GM10847 (cell line): ENCODE results near the gene ECE1.

Experiments
- POLR2A ChIP-seq: IDR thresholded peaks from 2 replicates; pipeline ENCODE4 v1.6.1; 2011; ENCODE audit not compliant: insufficient read length; ENCODE audit errors: extremely low read depth

ECE1 gene

GRCh38 chr1:21272540-21272939, 17.7 kb downstream of the ECE1 start:
- no peak for TF ChIP-seq POLR2A

- TF ChIP-seq POLR2A = no peak
These were observed 18.7 kb downstream of the ECE1 start for GRCh38 chr1:21271550-21271949.

GRCh38 chr1:21270086-21270689, 20.1 kb downstream of the ECE1 start:
- TF ChIP-seq POLR2A = no peak

GRCh38 chr1:21269461-21270085, 20.7 kb downstream of the ECE1 start:
- no peak for TF ChIP-seq POLR2A

- no peak for TF ChIP-seq POLR2A
These were observed 21.7 kb downstream of the ECE1 start for GRCh38 chr1:21268281-21269239.

GRCh38 chr1:21267191-21268077, 22.8 kb downstream of the ECE1 start:
- no peak for TF ChIP-seq POLR2A

- no peak for TF ChIP-seq POLR2A
These were observed 24.0 kb downstream of the ECE1 start for GRCh38 chr1:21266119-21266774.

GRCh38 chr1:21265644-21266043, 24.6 kb downstream of the ECE1 start:
- no peak for TF ChIP-seq POLR2A

GRCh38 chr1:21264898-21265297, 25.4 kb downstream of the ECE1 start:
- no peak for TF ChIP-seq POLR2A

GRCh38 chr1:21263653-21264225, 26.5 kb downstream of the ECE1 start:
- no peak for TF ChIP-seq POLR2A

GRCh38 chr1:21263052-21263429, 27.2 kb downstream of the ECE1 start:
- no peak for TF ChIP-seq POLR2A

GRCh38 chr1:21262293-21263051, 27.8 kb downstream of the ECE1 start:
- TF ChIP-seq POLR2A = no peak

GRCh38 chr1:21261551-21262292, 28.5 kb downstream of the ECE1 start:
- no peak for TF ChIP-seq POLR2A
